WTC11 (cell line): ENCODE measurements around the gene SURF6.

ENCODE experiments used
- ETV6 ChIP-seq: sonication (generic); formaldehyde crosslinking; IDR thresholded peaks from 2 replicates; pipeline ENCODE4 v1.8.1; 2022; ENCODE audit warnings: mild to moderate bottlenecking, missing genetic modification reagents
- JUN ChIP-seq: sonication (generic); formaldehyde crosslinking; IDR thresholded peaks from 2 replicates; pipeline ENCODE4 v1.8.0; 2023; ENCODE audit warnings: mild to moderate bottlenecking, missing genetic modification reagents
- NR3C1 ChIP-seq: sonication (generic); formaldehyde crosslinking; conservative IDR thresholded peaks from 2 replicates; pipeline ENCODE4 v1.8.1; 2023; ENCODE audit warnings: low read depth, mild to moderate bottlenecking, missing genetic modification reagents
- SP1 ChIP-seq: sonication (generic); formaldehyde crosslinking; conservative IDR thresholded peaks from 2 replicates; pipeline ENCODE4 v1.8.1; 2022; ENCODE audit warnings: missing genetic modification reagents
- TF ChIP-seq, protein P1 (sequence below): sonication (generic); formaldehyde crosslinking; IDR thresholded peaks from 2 replicates; pipeline ENCODE4 v1.8.0; 2022; ENCODE audit warnings: mild to moderate bottlenecking, missing genetic modification reagents
- TF ChIP-seq, protein P2 (sequence below): fragments of 200-600 bp; IDR thresholded peaks from 2 replicates; pipeline ENCODE4 v1.8.0; 2022; ENCODE audit warnings: antibody characterized with exemption
- TF ChIP-seq, protein P3 (sequence below): sonication (generic); formaldehyde crosslinking; IDR thresholded peaks from 2 replicates; pipeline ENCODE4 v1.8.1; 2023; ENCODE audit warnings: mild to moderate bottlenecking, missing genetic modification reagents
- TF ChIP-seq, protein P4 (sequence below): sonication (generic); formaldehyde crosslinking; IDR thresholded peaks from 2 replicates; pipeline ENCODE4 v1.8.1; 2023; ENCODE audit warnings: mild to moderate bottlenecking, moderate library complexity, missing genetic modification reagents
- TF ChIP-seq, protein P5 (sequence below): sonication (generic); formaldehyde crosslinking; IDR thresholded peaks from 2 replicates; pipeline ENCODE4 v1.8.1; 2022; ENCODE audit warnings: low read depth, mild to moderate bottlenecking, moderate library complexity, missing genetic modification reagents, borderline replicate concordance

DNA sequence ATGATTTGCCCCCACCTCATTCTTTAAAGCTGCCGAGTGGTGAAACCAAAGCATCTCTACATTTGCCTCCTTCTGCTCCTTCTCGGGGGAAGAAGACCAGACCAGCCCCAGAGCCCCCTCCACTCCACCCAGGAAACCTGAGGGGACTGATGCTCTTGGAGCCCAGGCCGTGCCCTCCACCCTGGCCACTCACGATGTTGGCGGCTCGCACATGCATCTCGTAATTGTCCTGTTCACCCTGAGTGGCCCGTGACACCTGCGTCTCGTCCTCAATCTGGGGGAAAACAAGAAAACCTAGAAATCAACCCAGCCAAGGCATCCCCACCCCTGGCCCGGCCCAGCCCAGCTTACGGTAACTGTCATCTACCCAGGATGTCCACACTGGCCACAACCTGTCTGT is 9.0 kb upstream of the SURF6 start:
- TF ChIP-seq, protein P1, sequence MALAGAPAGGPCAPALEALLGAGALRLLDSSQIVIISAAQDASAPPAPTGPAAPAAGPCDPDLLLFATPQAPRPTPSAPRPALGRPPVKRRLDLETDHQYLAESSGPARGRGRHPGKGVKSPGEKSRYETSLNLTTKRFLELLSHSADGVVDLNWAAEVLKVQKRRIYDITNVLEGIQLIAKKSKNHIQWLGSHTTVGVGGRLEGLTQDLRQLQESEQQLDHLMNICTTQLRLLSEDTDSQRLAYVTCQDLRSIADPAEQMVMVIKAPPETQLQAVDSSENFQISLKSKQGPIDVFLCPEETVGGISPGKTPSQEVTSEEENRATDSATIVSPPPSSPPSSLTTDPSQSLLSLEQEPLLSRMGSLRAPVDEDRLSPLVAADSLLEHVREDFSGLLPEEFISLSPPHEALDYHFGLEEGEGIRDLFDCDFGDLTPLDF (CRISPR knock-in tag) = no peak
- TF ChIP-seq, protein P2, sequence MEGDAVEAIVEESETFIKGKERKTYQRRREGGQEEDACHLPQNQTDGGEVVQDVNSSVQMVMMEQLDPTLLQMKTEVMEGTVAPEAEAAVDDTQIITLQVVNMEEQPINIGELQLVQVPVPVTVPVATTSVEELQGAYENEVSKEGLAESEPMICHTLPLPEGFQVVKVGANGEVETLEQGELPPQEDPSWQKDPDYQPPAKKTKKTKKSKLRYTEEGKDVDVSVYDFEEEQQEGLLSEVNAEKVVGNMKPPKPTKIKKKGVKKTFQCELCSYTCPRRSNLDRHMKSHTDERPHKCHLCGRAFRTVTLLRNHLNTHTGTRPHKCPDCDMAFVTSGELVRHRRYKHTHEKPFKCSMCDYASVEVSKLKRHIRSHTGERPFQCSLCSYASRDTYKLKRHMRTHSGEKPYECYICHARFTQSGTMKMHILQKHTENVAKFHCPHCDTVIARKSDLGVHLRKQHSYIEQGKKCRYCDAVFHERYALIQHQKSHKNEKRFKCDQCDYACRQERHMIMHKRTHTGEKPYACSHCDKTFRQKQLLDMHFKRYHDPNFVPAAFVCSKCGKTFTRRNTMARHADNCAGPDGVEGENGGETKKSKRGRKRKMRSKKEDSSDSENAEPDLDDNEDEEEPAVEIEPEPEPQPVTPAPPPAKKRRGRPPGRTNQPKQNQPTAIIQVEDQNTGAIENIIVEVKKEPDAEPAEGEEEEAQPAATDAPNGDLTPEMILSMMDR = no peak
- no peak for TF ChIP-seq JUN (CRISPR knock-in tag)
- TF ChIP-seq NR3C1 (CRISPR knock-in tag) = no peak
- TF ChIP-seq, protein P3, sequence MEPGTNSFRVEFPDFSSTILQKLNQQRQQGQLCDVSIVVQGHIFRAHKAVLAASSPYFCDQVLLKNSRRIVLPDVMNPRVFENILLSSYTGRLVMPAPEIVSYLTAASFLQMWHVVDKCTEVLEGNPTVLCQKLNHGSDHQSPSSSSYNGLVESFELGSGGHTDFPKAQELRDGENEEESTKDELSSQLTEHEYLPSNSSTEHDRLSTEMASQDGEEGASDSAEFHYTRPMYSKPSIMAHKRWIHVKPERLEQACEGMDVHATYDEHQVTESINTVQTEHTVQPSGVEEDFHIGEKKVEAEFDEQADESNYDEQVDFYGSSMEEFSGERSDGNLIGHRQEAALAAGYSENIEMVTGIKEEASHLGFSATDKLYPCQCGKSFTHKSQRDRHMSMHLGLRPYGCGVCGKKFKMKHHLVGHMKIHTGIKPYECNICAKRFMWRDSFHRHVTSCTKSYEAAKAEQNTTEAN (CRISPR knock-in tag) = no peak
- TF ChIP-seq, protein P4, sequence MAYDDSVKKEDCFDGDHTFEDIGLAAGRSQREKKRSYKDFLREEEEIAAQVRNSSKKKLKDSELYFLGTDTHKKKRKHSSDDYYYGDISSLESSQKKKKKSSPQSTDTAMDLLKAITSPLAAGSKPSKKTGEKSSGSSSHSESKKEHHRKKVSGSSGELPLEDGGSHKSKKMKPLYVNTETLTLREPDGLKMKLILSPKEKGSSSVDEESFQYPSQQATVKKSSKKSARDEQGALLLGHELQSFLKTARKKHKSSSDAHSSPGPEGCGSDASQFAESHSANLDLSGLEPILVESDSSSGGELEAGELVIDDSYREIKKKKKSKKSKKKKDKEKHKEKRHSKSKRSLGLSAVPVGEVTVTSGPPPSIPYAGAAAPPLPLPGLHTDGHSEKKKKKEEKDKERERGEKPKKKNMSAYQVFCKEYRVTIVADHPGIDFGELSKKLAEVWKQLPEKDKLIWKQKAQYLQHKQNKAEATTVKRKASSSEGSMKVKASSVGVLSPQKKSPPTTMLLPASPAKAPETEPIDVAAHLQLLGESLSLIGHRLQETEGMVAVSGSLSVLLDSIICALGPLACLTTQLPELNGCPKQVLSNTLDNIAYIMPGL (CRISPR knock-in tag) = no peak
- no peak for TF ChIP-seq ETV6 (CRISPR knock-in tag)
- TF ChIP-seq, protein P5, sequence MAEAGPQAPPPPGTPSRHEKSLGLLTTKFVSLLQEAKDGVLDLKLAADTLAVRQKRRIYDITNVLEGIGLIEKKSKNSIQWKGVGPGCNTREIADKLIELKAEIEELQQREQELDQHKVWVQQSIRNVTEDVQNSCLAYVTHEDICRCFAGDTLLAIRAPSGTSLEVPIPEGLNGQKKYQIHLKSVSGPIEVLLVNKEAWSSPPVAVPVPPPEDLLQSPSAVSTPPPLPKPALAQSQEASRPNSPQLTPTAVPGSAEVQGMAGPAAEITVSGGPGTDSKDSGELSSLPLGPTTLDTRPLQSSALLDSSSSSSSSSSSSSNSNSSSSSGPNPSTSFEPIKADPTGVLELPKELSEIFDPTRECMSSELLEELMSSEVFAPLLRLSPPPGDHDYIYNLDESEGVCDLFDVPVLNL (CRISPR knock-in tag) = no peak
- no peak for TF ChIP-seq SP1 (CRISPR knock-in tag)
